Measurements from ENCODE around the gene ACAP3.

The ACAP3 gene

DNA sequence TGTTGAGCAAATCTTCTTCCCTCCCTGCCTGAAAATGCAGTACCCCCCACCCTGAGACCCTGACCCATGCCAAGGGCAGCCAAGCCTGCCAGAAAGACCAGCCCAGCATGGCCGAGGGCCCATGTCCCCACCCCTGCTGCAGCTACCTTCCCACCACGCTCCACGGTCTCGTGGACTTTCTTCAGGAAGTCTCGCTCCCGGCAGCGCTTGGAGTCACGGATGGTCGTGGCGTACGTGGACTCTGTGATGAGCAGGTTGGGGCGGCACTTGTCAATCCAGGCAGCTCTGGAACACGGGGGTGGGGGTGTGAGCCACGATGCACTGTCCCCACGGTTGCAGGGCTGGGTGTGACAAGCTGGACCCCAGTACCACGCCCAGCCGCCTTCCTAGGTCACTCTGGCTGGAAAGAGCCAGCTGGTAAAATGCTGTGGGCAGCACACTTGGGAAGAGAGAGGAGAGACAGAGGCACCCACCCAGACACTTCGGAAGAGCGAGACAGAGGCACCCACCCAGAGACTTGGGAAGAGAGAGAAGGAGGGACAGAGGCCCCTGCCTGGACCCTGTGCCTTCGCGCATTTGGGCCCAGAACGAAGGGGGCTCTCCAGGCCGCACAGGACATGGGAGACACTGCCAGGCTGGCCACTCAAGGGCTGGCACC, 7.1 kb upstream of the ACAP3 start:
- in situ Hi-C loops (cut with MboI; ENCODE audit: low sequenced_read_pairs), result no loop called here

DNA sequence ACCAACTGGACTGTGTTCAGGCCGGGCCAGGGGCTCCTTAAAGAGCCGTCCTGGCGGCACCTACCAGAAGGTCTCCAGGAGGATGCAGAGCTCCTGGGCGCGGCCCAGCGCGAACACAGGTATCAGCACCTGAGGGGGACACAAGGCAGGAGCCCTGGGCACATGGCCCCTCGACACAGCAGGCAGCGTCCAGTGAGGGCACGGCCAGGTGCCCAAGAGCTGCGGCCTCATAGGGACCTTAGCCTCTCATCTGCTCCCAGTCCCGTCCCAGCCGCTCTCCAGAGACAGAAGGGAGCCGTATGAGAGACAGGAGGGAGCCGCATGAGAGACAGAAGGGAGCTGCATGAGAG, 6.5 kb upstream of the ACAP3 start:
- in situ Hi-C loops (cut with MboI; ENCODE audit: low sequenced_read_pairs), result no loop called here

DNA sequence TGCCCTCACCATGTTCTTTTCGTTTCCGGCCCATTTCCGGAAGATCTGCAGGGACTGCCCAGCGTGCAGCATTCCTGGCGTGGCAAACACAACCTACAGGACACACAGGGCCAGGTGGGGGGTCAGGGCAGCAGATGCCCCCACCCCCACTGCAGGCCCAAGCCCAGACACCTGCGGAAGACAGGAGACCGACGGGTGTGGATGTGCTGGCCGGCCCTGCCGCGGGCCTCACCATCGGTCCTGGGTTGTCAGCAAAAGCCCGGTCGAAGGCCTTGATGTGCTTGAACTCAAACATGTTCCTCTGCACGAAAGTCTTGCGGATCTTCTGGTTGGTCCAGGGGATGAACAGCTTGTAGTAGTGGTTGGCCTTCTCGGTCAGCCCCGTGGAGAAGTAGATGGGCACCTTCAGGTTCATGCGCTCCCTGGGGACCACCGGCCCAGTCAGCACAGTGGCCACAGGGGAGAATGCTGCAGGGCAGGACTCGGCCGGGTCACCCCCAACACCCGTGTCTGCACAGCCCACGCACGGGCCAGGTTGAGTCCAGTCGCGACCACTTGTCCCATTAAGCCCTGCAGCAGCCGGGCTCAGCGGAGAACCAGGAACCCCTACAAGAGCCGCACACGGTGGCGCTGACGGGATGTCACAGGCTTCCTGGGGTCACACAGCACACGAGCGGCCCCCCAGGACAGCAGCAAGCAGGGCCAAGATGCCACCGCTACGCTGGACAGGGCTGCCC, 5.9 kb upstream of the ACAP3 start:
- in situ Hi-C loops (cut with MboI; ENCODE audit: low sequenced_read_pairs), result no loop called here

DNA sequence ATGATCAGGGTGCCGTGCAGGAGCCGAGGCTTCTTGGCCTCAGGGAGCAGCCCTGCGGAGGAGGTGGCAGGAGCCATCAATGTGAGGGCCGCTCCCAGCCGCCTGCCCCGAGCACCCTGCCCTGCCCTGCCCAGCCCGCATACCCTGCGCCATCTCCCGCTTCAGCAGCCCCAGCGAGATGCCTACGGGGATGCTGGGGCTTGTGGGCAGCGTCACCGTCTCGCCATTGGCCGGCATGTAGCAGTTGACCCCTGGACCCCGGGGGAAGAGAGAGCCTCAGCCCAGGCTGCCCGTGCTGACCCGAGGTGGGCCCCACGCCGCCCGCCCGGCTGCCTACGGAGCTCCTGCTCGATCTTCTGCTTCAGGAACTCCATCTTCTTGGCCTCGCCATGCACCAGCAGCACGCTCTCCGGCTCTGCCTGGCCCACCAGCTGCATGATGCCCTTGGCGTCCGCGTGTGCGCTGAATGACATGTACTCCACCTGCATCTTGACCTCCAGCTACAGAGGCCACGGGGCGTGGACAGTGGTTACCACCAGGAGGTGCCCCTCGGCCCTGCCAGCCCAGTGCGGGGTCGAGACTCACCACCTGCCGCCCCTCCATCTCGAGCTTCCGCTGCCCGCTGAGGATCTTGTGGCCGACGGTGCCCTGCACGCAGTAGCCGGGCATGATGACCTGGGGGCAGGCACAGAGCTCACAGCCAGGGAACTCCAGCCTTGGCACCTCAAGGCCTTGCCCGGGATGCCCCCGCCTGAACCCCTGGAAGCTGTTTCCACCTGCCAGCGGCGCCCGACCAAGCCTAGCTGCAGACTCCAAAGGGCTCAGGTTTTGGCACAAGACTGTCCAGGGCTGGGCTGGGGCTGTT, 5.0 kb upstream of the ACAP3 start:
- in situ Hi-C loops (cut with MboI; ENCODE audit: low sequenced_read_pairs), result no loop called here

DNA sequence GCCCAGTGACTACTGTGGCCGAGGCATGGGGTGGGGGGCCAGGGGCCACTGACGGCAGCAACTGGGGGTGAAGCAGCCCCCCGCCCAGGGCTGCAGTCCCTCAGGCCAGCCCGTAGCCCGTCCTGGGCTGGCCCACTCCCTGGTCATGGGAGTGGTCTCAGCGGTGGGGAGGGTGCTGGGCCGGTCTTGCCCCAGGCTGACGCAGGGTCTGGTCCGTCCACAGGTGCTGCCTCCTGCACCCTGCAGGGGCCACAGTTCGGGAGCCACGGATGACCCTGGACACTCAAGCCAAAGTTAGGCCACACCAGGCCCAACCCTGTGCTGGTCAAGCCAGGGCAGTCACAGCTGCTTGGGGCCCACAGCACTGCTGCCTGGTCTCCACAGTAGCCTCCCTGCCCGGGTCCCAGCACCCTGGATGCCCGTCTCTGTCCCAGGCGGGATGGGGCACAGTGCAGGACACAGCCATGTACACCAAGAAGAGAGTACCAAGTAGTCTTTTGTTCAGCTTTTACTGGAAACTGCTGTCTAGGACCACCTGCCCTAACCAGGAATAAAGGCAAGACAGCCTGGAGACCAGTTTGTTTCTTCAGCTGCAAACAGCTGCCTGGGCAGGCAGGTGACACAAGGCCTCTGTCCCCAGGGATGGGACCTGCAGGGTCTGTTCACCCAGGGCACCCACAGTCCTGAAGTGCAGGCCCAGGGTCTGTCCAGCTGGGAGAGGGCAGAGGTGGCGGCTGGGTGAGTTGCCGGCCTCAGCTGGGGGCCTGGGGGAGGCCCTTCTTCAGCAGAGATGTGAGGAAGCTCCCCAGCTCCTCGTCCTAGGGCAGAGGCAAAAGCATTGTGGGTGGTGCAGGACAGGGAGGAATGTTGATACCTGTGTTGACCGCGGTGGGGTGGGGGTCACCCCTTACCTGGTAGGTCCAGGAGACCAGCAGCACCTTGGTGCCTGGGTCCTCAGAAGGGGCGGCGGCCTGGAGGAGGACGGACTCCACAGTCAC, 3.7 kb upstream of the ACAP3 start:
- in situ Hi-C loops (cut with MboI; ENCODE audit: low sequenced_read_pairs), result no loop called here

DNA sequence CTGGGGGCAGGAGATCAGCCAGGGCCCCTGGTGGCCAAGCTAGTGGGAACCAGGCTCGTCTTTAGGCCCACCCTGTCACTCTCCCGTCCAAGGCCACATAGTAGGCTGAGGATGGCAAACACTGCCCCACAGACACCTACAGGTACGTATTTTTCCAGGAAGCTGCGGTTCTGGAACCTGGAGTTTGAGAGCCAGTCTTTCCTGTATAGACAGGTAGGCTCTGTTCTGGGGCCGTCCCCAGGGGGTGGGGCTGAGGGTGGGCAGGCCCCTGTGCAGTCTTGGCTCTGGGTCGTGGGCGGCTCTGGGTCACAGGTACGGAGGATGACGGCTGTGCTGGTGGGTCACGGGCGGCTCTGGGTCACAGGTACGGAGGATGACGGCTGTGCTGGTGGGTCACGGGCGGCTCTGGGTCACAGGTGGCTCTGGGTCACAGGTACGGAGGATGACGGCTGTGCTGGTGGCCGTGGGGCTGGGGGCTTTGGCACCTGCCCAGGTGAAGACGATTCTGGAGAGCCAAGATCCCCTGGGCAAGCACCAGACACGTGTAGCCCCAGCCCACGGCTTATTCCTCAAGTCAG, 2.8 kb upstream of the ACAP3 start:
- in situ Hi-C loops (cut with MboI; ENCODE audit: low sequenced_read_pairs), result no loop called here

DNA sequence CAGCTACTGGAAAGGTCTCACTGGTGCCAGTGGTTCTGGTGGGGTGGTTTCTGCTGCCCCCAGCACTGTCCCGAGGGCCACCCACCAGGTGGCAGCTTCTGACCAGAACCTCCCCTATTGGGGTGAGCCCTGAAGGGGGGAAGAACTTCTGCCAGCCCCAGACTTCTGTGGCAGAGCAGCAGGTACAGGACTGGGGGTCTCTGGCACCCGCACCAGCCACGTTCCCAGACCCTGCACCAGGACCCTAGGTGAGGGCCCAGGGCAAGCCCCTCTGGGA, 2.3 kb upstream of the ACAP3 start:
- in situ Hi-C loops (cut with MboI; ENCODE audit: low sequenced_read_pairs), result no loop called here

DNA sequence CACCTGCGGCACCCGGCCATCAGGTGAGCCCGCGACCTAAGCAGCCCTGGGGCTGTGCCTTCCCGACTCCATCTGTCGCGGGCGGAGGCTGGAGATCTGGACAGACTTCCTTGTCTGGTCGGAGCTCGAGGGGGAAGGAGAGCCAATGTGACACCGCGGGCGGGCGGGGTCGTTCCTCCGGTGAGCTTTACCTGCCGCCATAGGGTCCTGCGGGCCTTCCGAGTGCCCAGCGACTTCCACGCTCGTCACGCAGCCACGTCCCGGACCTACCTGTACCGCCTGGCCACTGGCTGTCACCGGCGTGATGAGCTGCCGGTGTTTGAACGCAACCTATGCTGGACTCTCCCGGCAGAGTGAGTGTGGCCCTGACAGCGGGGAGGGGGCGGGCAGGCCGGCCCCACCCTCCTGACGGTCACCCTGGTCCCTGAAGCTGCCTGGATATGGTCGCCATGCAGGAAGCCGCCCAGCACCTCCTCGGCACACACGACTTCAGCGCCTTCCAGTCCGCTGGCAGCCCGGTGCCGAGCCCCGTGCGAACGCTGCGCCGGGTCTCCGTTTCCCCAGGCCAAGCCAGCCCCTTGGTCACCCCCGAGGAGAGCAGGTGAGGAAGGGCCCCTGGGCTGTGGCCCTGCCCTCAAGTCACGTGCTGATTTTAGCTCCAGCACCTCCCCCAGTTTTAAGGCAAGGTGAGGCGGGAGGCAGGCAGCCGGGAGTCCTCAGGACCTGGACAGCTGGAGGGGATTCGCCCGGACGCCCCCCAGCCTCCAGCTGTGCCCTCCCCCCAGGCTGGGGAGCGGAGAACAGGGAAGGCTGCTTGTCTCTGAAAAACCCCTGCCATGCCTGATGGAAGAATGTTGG, 1.8 kb upstream of the ACAP3 start:
- in situ Hi-C loops (cut with MboI; ENCODE audit: low sequenced_read_pairs), result no loop called here

DNA sequence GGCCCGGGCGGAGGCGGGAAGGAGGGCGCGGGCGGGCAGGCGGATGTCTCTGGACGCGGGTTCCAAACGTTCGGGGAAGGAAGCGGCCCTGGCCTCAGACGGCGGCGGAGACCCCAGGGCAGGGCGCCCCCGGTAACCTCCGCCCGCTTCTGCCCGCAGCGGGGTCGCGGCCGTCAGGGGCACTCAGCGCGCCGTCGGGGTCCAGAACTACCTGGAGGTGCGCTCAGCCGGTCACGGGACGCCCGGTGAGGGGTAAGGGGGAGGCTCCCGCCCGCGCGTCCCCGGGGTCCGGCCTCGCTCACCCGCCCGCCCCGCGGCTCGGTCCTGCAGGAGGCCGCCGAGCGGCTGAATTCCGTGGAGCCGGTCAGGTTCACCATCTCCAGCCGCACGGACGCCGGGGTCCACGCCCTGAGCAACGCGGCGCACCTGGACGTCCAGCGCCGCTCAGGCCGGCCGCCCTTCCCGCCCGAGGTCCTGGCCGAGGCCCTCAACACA, 1.1 kb upstream of the ACAP3 start:
- in situ Hi-C loops (cut with MboI; ENCODE audit: low sequenced_read_pairs), result no loop called here

DNA sequence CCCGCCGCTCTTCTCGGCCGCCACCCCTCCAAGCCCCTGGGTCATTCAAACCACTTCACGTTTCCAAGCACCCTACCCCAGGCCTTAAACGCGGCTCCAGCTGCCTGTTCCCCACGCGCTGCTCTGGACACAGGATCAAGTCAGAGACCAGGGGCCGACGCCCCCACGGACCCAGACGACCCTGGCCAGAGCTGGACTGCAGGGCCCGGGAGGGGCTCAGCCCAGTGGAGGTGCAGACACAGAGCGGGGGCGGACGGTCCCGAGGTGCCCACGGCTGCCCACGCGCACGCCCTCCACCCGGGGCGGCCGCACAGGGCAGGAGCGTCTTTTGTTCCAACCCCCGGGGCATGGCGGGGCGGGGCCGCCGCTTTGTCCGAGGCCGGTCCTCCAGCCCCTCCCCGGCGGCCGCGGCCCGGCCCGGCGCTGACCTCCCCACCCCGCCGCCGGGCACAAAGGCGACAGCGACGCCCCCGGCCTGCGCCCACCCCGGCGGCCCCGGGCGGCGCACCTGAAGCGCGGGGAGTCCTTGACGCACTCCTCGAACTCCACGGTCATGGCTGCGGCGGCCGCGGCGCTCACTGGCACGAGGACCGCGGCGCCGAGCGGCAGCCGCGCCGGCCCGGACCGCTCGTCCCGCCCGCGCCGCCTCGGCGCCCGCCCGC, 338 bp downstream of the ACAP3 start:
- in situ Hi-C loops (cut with MboI; ENCODE audit: low sequenced_read_pairs), result no loop called here

DNA sequence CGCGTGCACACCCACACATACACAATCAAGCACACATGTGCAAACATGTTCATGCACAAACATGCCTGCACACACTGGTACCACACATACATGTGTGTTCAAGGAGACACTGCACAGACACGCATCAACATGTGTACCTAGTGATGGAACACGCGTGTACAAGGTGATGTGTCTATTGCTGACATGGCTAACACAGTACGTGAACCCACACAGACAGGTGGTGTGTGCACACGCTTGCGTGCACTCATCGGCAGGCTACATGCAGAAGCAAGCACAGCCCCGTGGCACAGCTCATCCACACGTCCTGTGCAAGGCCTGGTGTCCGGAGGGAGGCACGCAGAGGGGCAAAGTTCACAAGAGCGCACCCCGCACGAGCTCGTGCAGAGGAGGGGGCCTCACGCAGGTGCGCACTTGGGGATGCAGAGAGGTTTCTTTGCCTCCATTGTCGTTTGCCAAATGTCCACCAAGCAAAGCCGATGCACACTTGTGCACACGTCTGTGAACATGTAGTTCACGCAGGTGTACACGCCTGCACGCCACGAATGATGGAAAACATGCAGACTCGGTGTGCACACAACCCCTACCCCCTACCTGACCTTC, 969 bp downstream of the ACAP3 start:
- in situ Hi-C loops (cut with MboI; ENCODE audit: low sequenced_read_pairs), result no loop called here

DNA sequence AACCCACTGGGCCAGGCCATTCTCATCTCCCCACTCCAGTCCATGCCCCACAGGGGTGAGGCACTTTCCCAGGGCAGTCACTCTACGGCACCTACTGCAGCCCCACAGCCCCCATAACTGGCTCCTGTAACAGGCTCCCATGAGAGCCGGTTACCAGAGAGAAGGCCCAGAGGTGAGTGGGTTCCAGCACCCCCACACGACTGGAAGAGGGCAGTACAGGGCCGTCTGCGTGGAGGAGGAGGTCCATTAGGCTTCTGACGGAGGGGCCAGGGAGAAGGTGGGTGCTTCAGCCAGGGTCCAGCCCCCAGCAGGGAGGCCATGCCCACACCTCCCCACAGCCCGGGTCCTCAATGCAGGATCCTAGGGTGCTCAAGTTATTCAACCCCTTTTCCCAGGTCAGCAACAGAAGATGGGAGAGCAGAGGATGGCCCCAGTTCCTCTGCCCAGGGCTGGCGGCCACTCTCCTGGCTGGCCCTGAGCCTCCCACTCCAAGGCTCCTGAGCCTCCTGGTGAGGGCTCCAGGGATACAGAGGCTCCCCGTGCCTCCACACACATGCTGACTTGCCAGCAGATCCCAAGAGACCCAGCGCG, 1.6 kb downstream of the ACAP3 start:
- in situ Hi-C loops (cut with MboI; ENCODE audit: low sequenced_read_pairs), result no loop called here

DNA sequence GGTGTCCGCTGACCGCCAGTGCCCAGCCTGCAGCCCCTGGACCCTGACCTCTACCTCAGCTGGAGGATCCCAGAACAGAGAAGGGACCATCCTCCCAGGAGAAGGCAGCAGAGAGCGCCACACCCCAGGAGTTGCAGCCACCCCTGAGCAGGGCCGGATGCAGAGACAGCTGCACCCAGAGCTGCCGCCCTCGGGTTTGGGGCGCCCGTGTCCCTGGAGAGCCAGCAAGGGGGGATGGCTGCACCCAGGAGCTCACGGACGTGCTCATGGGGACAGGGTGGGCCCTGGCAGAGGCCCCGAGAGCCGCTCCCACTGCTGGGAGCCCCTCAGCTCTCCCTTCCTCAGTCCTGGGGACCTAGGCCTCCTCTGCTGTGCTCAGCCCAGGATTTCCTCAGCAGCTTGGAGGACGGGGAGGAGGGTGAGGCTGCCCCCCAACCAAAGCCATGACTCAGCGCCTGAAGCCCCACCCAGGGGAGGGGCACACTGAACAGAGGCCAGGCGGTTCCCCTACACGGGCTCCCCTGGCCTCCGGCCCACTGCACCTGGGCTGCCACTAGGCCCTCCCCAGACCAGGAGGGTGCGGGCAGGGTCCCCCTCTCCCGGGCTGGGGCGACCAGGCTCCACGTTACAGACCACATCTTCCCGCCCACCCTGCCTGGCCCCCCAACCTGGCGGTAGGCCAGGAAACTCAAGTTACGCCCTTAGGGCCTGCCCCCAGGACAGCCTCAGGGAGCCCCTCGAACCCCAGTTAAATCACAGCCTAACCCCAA, 2.2 kb downstream of the ACAP3 start:
- in situ Hi-C loops (cut with MboI; ENCODE audit: low sequenced_read_pairs), result no loop called here

DNA sequence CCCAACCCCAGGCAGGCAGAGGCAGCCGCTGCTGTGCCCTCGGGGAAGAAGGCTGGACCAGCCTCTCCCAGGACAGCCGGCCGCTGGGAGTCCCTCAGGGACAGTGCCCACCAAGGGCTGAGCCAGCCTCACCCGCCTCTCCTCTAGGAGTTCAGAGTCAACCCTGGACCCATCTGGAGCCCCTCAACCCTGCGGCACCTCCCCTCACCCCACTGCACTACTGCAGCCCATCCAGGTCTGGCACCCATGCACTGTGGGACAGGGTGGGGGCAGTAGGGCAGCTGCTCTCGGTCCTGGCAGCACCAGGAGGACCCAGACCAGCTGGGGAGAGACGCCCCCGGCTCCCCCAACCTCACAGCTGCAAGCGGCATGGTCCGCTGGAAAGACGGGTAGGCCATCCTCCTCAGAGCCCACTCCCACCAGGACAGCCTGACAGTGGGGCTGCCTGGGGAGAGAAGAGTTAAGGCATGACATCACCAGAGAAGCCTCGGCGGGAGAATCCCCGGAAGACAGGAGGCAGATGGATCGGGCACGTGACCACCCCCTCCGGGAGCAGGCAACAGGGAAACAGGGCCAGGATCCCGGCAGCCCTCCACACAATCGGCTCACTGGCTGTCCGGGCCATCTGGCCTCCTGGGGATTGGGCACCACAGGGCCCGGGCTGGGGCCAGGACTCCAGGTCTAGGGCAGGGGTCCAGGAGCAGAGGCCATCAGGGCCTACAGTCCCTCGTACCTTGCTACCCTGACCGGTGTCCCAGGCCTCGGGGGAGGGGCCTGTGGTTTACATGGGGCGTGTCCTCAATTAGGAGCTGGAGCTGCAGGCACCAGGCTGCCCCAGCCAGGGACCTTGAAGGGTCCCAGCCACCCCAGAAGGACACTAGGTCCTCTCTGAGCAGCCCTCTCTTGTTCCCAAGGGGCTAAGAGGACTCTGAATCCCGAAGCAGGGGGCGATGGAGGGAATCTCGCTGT, 3.1 kb downstream of the ACAP3 start:
- in situ Hi-C loops (cut with MboI; ENCODE audit: low sequenced_read_pairs), result no loop called here

DNA sequence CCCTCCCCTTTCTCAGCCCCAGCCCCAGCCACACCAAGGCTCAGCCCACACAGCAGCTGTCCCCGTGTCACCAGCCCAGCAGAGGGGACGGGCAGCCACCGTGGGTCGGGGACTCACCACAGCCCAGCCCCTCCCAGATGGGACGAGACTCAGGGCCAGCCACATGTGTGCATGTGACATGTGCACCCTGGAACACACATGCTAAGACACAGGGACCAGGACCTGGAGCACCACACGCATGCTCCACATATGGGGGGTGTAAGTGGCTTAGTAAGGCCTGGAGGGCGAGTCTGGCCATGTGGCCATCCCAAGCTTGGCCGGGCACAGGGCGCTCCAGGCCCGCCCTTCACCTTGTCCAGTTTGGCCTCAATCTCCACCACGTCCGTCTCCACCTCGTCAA, 4.0 kb downstream of the ACAP3 start:
- in situ Hi-C loops (cut with MboI; ENCODE audit: low sequenced_read_pairs), result no loop called here

DNA sequence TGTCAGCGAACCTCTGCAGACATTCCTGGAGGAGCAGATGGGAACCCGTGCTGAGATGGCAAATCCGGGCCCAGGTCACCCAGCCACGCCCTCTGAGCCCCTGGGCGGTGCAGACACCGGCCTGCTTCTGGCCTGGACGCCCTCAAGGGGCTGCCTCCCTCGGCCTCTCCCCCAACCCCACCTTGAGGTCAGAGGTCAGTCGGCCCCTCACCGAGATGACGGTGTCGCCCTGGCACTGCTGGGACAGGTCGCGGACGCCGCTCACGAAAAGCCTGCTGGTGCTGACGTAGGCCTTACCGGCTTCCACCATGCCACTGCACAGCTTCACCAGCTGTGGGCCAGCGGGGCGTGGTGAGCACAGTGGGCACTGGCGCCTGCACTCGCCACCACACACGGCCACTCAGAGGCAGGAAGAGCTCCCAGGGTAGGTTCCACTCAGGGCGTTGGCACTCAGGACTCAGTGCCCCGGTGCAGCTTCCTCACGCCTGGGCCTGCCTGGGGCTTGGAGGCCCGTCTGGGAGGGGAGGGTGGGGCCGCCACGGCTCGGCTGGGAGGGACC, 4.7 kb downstream of the ACAP3 start:
- in situ Hi-C loops (cut with MboI; ENCODE audit: low sequenced_read_pairs), result no loop called here

Data from hTERT RPE-1 (cell line).